Measurements from ENCODE around the gene CLASP1.

The CLASP1 gene

DNA sequence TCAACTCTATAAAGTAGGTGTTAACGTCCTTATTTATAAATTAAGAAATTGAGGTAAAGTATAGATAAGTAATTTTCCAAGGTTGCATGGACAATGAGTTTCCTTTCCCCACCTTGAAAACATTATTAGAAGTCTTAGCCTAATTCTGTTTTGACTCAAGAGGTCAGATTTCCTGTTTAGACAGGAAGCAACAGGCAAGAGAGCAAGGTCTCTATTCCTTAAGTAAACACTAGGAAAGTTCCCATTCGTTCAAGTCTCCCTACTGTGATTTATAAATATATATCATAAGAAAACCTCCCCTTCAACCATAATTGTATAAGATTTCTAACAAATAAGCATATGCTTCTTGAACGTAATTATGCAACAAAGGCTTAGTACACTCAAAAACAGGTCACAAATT lies 40.3 kb downstream of the CLASP1 start:
- H3K79me2 ChIP-seq (ENCODE audit: low read length) = peaks cover 50% of the 10 kb centered on the region
- H3K9me3 ChIP-seq (ENCODE audit: insufficient read depth, low read length) = peaks cover 4% of the 10 kb centered on the region; the same call in 1 of the 2 replicates
- no peak overlapping the region for H3K4me2 ChIP-seq (ENCODE audit: low read length)
- H3K4me3 ChIP-seq (ENCODE audit: low read length) = no peak overlapping the region
- no peak overlapping the region for H2AFZ ChIP-seq (ENCODE audit: low read depth, low read length)
- peaks cover 26% of the 10 kb centered on the region for H4K20me1 ChIP-seq (ENCODE audit: insufficient read depth, low read length)
- H3K4me1 ChIP-seq (ENCODE audit: low read length) = peaks cover 11% of the 10 kb centered on the region
- no peak for TF ChIP-seq EZH2phosphoT487 (IDR thresholded peaks at IDR 0.05; ENCODE audit: low read depth)
- TF ChIP-seq, protein P1, sequence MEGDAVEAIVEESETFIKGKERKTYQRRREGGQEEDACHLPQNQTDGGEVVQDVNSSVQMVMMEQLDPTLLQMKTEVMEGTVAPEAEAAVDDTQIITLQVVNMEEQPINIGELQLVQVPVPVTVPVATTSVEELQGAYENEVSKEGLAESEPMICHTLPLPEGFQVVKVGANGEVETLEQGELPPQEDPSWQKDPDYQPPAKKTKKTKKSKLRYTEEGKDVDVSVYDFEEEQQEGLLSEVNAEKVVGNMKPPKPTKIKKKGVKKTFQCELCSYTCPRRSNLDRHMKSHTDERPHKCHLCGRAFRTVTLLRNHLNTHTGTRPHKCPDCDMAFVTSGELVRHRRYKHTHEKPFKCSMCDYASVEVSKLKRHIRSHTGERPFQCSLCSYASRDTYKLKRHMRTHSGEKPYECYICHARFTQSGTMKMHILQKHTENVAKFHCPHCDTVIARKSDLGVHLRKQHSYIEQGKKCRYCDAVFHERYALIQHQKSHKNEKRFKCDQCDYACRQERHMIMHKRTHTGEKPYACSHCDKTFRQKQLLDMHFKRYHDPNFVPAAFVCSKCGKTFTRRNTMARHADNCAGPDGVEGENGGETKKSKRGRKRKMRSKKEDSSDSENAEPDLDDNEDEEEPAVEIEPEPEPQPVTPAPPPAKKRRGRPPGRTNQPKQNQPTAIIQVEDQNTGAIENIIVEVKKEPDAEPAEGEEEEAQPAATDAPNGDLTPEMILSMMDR (IDR thresholded peaks at IDR 0.05; ENCODE audit: low read depth, low read length) = no peak
- H3K27ac ChIP-seq (ENCODE audit: low read length) = no peak overlapping the region
- H3K27me3 ChIP-seq (ENCODE audit: low read depth, low read length) = no peaks in the 10 kb centered on the region
- H3K9ac ChIP-seq (ENCODE audit: low read length) = no peak overlapping the region
- peaks cover 14% of the 10 kb centered on the region for H3K36me3 ChIP-seq (replicated peaks; ENCODE audit: low read depth, low read length)

DNA sequence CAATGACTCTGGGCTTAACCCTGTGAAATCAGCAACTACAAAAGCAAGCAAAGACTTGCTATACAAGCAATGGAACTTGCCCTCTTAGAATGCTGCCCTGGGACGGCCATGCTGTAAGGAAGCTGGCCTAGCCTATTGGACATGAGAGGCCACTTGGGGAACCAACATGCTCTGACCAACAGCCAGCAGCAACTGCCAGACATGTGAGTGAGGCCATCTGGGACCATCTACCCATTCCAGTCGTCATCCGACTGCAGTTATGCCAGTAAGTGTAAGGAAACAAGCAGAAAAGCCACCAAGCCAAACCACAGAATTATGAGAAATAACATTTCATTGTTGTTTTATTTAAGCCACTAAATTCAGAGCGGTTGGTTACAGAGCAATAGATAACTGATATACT lies 40.9 kb downstream of the CLASP1 start:
- no peak overlapping the region for H3K9ac ChIP-seq (ENCODE audit: low read length)
- H3K4me2 ChIP-seq (ENCODE audit: low read length) = no peak overlapping the region
- no peaks in the 10 kb centered on the region for H3K27me3 ChIP-seq (ENCODE audit: low read depth, low read length)
- H3K79me2 ChIP-seq (ENCODE audit: low read length) = peaks cover 51% of the 10 kb centered on the region
- peaks cover 14% of the 10 kb centered on the region for H3K4me1 ChIP-seq (ENCODE audit: low read length)
- H3K27ac ChIP-seq (ENCODE audit: low read length) = no peak overlapping the region
- peaks cover 26% of the 10 kb centered on the region for H4K20me1 ChIP-seq (ENCODE audit: insufficient read depth, low read length)
- TF ChIP-seq EZH2phosphoT487 (IDR thresholded peaks at IDR 0.05; ENCODE audit: low read depth) = no peak
- TF ChIP-seq, protein P1 (IDR thresholded peaks at IDR 0.05; ENCODE audit: low read depth, low read length) = no peak
- H3K4me3 ChIP-seq (ENCODE audit: low read length) = no peak overlapping the region
- peaks cover 4% of the 10 kb centered on the region; the same call in 1 of the 2 replicates for H3K9me3 ChIP-seq (ENCODE audit: insufficient read depth, low read length)
- H2AFZ ChIP-seq (ENCODE audit: low read depth, low read length) = no peak overlapping the region
- H3K36me3 ChIP-seq (replicated peaks; ENCODE audit: low read depth, low read length) = peaks cover 17% of the 10 kb centered on the region

DNA sequence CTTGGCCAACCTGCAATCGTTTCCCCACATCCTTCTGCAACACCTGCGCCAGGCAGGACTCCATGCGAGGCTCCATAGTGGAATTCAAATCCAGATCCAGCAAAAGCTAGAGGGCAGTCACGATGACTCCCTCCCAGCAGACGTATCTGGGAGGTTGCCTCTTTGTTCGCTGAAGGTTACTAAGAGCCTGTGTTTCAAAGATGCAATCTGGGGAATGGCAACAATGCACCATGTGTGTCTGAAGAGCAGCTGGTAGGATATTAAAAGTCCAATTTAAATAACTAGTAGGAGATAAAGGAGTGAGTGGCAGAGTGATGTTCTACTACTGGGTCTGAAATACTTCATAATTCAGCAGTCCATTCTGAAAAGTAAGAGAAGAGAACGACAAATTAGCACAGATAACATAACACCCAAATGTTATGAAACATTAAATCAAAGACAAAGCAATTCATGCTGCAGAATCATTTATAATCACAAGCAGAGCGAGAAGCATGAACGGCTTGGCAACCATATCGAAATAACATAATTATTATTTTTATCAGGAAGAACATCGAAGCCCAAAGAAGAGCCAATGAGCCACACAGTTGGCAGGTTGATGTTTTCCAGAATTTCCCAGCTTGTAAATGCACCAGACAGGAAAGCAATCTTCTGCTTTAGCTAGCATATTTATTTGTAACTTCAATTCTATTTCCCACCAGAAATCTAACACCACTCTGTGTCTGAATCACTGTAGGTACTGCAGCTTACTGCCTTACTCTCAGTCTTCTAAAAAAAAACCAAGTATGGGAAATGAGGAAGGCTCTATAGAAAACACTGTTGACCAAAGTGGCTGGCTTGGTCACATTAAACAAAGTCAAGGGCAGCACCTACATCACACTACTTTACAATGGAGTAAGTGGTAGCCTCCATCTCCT lies 43.2 kb downstream of the CLASP1 start:
- H3K4me3 ChIP-seq (ENCODE audit: low read length) = no peak overlapping the region

DNA sequence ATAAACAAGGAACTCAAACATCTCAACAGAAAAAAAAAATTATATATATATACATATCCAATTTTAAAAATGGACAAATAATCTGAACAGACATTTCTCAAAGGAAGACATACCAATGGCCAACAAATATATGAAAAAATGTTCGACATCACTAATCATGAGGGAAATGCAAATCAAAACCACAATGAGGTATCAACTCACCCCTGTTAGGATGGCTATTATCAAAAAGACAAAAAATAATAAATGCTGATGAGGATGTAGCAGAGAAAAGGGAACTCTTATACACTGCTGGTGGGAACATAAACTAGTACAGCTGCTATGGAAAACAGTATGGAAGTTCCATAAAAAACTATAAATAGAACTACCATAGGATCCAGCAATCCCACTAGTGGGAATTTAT lies 46.1 kb downstream of the CLASP1 start:
- peaks cover 33% of the 10 kb centered on the region for H3K4me1 ChIP-seq (ENCODE audit: low read length)
- peaks cover 57% of the 10 kb centered on the region for H3K79me2 ChIP-seq (ENCODE audit: low read length)

More for the DNA sequence above, 43.2 kb downstream of the CLASP1 start:
- H3K27me3 ChIP-seq (ENCODE audit: low read depth, low read length) = no peaks in the 10 kb centered on the region
- no peak overlapping the region for H3K9ac ChIP-seq (ENCODE audit: low read length)
- H3K79me2 ChIP-seq (ENCODE audit: low read length) = peaks cover 58% of the 10 kb centered on the region
- peaks cover 18% of the 10 kb centered on the region for H3K36me3 ChIP-seq (replicated peaks; ENCODE audit: low read depth, low read length)
- H3K4me2 ChIP-seq (ENCODE audit: low read length) = no peak overlapping the region
- H3K27ac ChIP-seq (ENCODE audit: low read length) = no peak overlapping the region
- H2AFZ ChIP-seq (ENCODE audit: low read depth, low read length) = no peak overlapping the region
- H3K9me3 ChIP-seq (ENCODE audit: insufficient read depth, low read length) = peaks cover 4% of the 10 kb centered on the region; the same call in 1 of the 2 replicates
- TF ChIP-seq, protein P1 (IDR thresholded peaks at IDR 0.05; ENCODE audit: low read depth, low read length) = no peak
- no peak for TF ChIP-seq EZH2phosphoT487 (IDR thresholded peaks at IDR 0.05; ENCODE audit: low read depth)
- peaks cover 22% of the 10 kb centered on the region; the same call in 1 of the 2 replicates for H4K20me1 ChIP-seq (ENCODE audit: insufficient read depth, low read length)
- peaks cover 8% of the 10 kb centered on the region for H3K4me1 ChIP-seq (ENCODE audit: low read length)

More for the DNA sequence above, 46.1 kb downstream of the CLASP1 start:
- Histone ChIP-seq H3K9ac (ENCODE audit: low read length) (no peak overlapping the region), H2AFZ (ENCODE audit: low read depth, low read length) (no peak overlapping the region), H3K4me2 (ENCODE audit: low read length) (no peak overlapping the region), H3K36me3 (replicated peaks; ENCODE audit: low read depth, low read length) (peaks cover 16% of the 10 kb centered on the region), H4K20me1 (ENCODE audit: insufficient read depth, low read length) (peaks cover 26% of the 10 kb centered on the region; the same call in 1 of the 2 replicates), H3K9me3 (ENCODE audit: insufficient read depth, low read length) (no peaks in the 10 kb centered on the region), H3K27me3 (ENCODE audit: low read depth, low read length) (no peaks in the 10 kb centered on the region), H3K4me3 (ENCODE audit: low read length) (no peak overlapping the region), H3K27ac (ENCODE audit: low read length) (no peak overlapping the region)
- no peak for TF ChIP-seq EZH2phosphoT487 (IDR thresholded peaks at IDR 0.05; ENCODE audit: low read depth)
- TF ChIP-seq, protein P1 (IDR thresholded peaks at IDR 0.05; ENCODE audit: low read depth, low read length) = no peak
